MCF 10A (cell line): ENCODE results near the gene GPR135. TPM values are rescaled to one million over a fixed set of nuclear protein-coding genes. Genes with fewer than 3 reads are reported as not detected.

ENCODE experiments used
- BruUV-seq: library from RNA; stranded (reverse); fragments of 400-500 nt; replicated peaks from 2 replicates; lab custom pipeline; 2021; lab: Mats Ljungman, UMichigan
- CTCF ChIA-PET: fragments of 300-600 bp; sonication (Branson Sonifier 250); formaldehyde crosslinking; extraction: SDS; loops from one replicate; lab custom pipeline; 2021; ENCODE audit warnings: antibody characterized with exemption, inconsistent platforms; lab: Yijun Ruan, JAX
- POLR2A ChIA-PET: fragments of 300-600, 350-650 bp; sonication (Branson Sonifier 250); formaldehyde crosslinking; extraction: SDS; loops from one replicate; lab custom pipeline; 2020; ENCODE audit warnings: antibody characterized with exemption, inconsistent platforms; lab: Yijun Ruan, JAX
- DNase-seq: peaks from one replicate; pipeline ENCODE4 v3.0.0-alpha.2; 2018; ENCODE audit not compliant: unreplicated experiment
- H3K27ac Mint-ChIP-seq: one replicate; pipeline ENCODE4 v1.8.0; 2022; ENCODE audit warnings: mild to moderate bottlenecking, low read depth, mixed read lengths; ENCODE audit not compliant: unreplicated experiment
- H3K27me3 Mint-ChIP-seq: one replicate; pipeline ENCODE4 v1.8.0; 2022; ENCODE audit warnings: mixed read lengths; ENCODE audit not compliant: insufficient read depth, unreplicated experiment
- H3K36me3 Mint-ChIP-seq: one replicate; pipeline ENCODE4 v1.8.0; 2022; ENCODE audit warnings: mild to moderate bottlenecking, moderate library complexity, mixed read lengths; ENCODE audit not compliant: insufficient read depth, unreplicated experiment
- H3K4me1 Mint-ChIP-seq: one replicate; pipeline ENCODE4 v1.8.0; 2022; ENCODE audit warnings: mixed read lengths; ENCODE audit not compliant: insufficient read depth, unreplicated experiment
- H3K4me3 Mint-ChIP-seq: one replicate; pipeline ENCODE4 v1.8.0; 2022; ENCODE audit warnings: mild to moderate bottlenecking, moderate library complexity, mixed read lengths; ENCODE audit not compliant: unreplicated experiment
- H3K9me3 Mint-ChIP-seq: one replicate; pipeline ENCODE4 v1.8.0; 2022; ENCODE audit warnings: mixed read lengths; ENCODE audit not compliant: unreplicated experiment
- intact Hi-C: fragments of 100-400 bp; cut with micrococcal nuclease; formaldehyde crosslinking; loops from 2 replicates; pipeline ENCODE4 v1.14.1; 2022
- total RNA-seq: library from RNA; stranded (reverse); gene quantifications from 2 replicates; pipeline ENCODE4 v1.2.3, GENCODE V29; 2022
- TF ChIP-seq, protein P1 (sequence below): fragments of 200-600 bp; IDR thresholded peaks from one replicate; pipeline ENCODE4 v1.8.0; 2022; ENCODE audit warnings: antibody characterized with exemption, mild to moderate bottlenecking; ENCODE audit not compliant: unreplicated experiment

The GPR135 gene
- total RNA-seq, 1 experiment from 2014 or later = 7.6 TPM

DNA sequence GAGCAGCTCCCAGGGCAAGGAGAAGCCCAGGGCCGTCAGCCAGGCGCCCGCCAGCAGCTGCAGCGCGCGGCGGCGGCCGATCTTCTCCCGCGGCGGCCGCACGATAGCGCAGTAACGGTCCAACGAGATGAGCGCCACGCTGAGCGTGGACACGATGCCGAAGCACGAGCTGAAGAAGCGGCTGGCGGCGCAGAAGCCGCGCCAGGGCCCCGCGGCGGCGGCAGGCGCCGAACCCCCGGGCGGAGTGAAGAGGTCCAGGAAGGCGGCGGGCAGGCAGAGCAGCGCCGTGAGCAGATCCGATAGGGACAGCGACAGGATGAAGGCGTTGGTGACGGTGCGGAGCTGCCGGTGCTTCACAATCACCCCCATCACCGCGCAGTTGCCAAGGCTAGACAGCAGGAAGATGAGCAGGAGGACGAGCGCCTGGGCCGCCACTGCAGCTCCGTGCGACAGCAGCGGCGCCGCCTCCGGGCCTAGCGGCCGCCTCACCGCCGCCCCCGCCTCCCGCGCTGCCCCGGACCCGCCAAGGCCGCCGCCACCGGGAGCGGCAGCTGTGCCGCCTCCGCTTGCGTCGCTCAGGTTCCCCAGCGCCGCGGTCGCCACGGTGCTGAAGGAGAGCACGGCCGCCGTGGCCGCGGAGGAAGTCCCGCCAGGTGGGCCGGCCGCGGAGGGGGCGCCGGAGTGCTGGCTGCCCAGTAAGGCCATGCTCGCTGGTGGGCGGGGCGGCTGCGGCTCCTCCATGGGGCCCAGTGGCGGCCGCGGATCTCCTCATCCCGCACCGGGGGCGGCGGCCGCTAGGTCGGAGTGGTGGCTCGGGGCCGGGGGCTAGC is 479 bp downstream of the GPR135 start:
- intact Hi-C loops = no loop called here
- CTCF ChIA-PET = interaction anchor here (0.7 kb wide), 1 partner anchor 19 kb away, joined by 3 read pairs; no protein-coding TSS in a partner anchor
- H3K4me3 Mint-ChIP-seq = no peak overlapping the region

DNA sequence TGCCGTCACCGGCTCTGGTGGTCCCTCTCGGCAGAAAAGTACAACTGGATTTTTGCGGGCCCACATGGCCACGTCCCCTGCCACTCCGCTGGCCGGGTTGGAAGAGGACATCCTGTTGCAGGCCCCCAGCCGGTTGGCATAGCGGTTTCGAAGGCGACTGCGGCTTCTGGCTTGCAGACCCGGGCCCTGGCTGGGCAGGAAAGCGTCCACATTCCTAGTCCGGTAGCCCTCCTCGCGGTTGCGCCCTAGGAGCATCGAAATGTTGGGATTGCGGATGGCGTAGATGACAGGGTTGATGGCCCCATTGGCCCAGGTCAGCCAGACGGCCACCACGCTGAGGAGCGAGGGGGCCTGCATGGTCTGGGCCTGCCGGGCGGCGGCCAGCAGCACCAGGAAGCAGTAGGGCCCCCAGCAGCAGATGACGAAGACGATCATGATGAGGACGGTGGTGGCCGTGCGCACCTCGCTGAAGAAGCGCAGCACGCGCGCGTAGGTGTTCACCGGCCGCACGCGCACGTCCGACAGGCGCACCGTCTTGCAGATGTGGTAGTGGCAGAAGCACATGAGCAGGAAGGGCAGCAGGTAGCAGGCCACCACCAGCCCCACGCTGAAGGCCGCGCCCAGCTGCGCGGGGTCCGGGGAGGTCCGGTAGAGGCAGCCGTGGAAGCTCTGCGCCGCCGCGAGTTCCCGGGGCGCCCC is 1.2 kb downstream of the GPR135 start:
- ChIA-PET POLR2A (interaction anchor here (1.3 kb wide), 1 partner anchor 14 kb away, joined by 4 read pairs; no protein-coding TSS in a partner anchor), CTCF (interaction anchor here (0.6 kb wide), 3 partner anchors 149 to 931 kb away, joined by 3 read pairs; no protein-coding TSS in a partner anchor)
- Mint-ChIP-seq H3K27me3 (no peaks in the 10 kb centered on the region), H3K4me1 (no peaks in the 10 kb centered on the region), H3K36me3 (peaks cover 56% of the 10 kb centered on the region), H3K4me3 (no peak overlapping the region), H3K27ac (no peak overlapping the region), H3K9me3 (no peaks in the 10 kb centered on the region)
- no peak for DNase-seq
- TF ChIP-seq, protein P1, sequence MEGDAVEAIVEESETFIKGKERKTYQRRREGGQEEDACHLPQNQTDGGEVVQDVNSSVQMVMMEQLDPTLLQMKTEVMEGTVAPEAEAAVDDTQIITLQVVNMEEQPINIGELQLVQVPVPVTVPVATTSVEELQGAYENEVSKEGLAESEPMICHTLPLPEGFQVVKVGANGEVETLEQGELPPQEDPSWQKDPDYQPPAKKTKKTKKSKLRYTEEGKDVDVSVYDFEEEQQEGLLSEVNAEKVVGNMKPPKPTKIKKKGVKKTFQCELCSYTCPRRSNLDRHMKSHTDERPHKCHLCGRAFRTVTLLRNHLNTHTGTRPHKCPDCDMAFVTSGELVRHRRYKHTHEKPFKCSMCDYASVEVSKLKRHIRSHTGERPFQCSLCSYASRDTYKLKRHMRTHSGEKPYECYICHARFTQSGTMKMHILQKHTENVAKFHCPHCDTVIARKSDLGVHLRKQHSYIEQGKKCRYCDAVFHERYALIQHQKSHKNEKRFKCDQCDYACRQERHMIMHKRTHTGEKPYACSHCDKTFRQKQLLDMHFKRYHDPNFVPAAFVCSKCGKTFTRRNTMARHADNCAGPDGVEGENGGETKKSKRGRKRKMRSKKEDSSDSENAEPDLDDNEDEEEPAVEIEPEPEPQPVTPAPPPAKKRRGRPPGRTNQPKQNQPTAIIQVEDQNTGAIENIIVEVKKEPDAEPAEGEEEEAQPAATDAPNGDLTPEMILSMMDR = no peak
- no TSS peak for BruUV-seq
- intact Hi-C loops = no loop called here

More for the DNA sequence above, 479 bp downstream of the GPR135 start:
- TF ChIP-seq, protein P1 = no peak
- Mint-ChIP-seq H3K36me3 (peaks cover 48% of the 10 kb centered on the region), H3K27ac (no peak overlapping the region), H3K9me3 (no peaks in the 10 kb centered on the region), H3K4me1 (no peaks in the 10 kb centered on the region), H3K27me3 (no peaks in the 10 kb centered on the region)
- DNase-seq = no peak
- BruUV-seq = no TSS peak
- POLR2A ChIA-PET = interaction anchor here (0.7 kb wide), 1 partner anchor 436 kb away, joined by 3 read pairs; no protein-coding TSS in a partner anchor

DNA sequence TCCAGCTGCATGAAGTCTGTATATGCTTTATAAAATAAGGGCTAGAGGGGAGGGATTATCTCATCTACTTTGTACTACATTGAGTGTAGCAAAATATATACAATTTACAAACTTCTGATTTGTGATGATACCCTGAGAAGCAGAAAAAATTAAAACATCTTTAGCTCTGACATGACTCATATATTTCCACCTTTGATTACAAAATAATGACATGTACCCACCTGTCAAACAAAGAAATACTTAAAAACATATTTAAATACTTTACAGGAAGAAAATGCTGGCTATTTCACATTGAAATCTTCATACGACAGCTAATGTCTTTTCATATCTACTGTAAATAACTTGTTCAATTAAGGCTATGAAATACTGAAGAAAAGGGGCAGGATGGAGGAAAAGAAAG is 3.3 kb downstream of the GPR135 start:
- no peak for DNase-seq
- Mint-ChIP-seq H3K9me3 (peaks cover 7% of the 10 kb centered on the region), H3K4me3 (no peak overlapping the region), H3K4me1 (no peaks in the 10 kb centered on the region), H3K36me3 (peaks cover 76% of the 10 kb centered on the region), H3K27ac (no peak overlapping the region), H3K27me3 (no peaks in the 10 kb centered on the region)
- TF ChIP-seq, protein P1 = no peak
- BruUV-seq = no TSS peak
- ChIA-PET POLR2A (interaction anchor here (0.7 to 1.8 kb wide), 4 partner anchors 11 to 704 kb away, joined by 3 to 8 read pairs (median 4); partner anchors contain the start of genes JKAMP and L3HYPDH), CTCF (interaction anchor here (0.6 kb wide), 1 partner anchor 38 kb away, joined by 3 read pairs; no protein-coding TSS in a partner anchor)
- intact Hi-C loops = no loop called here

DNA sequence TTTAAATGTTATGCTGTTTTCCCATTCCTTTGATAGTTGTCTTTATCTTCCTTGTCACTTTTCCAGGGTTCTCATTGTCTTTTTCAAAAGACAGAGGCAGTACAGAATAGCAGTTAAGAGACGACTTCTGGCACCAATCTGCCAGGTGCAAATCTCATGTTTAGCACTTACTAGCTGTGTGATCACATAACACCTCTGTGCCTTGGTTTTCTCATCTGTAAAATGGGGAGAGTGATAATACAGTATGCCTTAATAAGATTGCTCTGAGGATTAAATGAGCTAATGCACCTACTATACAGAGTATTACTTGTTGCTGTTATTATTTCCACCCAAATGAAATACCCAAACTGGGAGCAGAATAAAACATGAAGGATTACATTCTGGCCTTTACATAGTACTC is 4.8 kb downstream of the GPR135 start:
- H3K36me3 Mint-ChIP-seq = peaks cover 85% of the 10 kb centered on the region
- no peaks in the 10 kb centered on the region for H3K4me1 Mint-ChIP-seq
- intact Hi-C loops = no loop called here
- no TSS peak for BruUV-seq
- ChIA-PET CTCF (interaction anchor here (1.0 to 1.7 kb wide), 2 partner anchors 10 to 47 kb away, joined by 3 to 6 read pairs; no protein-coding TSS in a partner anchor), POLR2A (no interaction called here)
- TF ChIP-seq, protein P1 = no peak
- DNase-seq = no peak
- H3K4me3 Mint-ChIP-seq = no peak overlapping the region
- peaks cover 7% of the 10 kb centered on the region for H3K9me3 Mint-ChIP-seq
- H3K27me3 Mint-ChIP-seq = no peaks in the 10 kb centered on the region
- H3K27ac Mint-ChIP-seq = no peak overlapping the region
